Thoracic aorta (tissue), 2 donors: ENCODE results near the gene NRXN3. TPM values are rescaled to one million over a fixed set of nuclear protein-coding genes. Genes with fewer than 3 reads are reported as not detected.

Experiments
- ATAC-seq: fragments of 150-250 bp; one replicate; pipeline ENCODE4 v1.8.0; 2017; ENCODE audit warnings: low read depth; ENCODE audit not compliant: insufficient number of reproducible peaks, low FRiP score
- DNase-seq: peaks from one replicate; pipeline ENCODE4 v3.0.0-alpha.2; 2020; ENCODE audit warnings: low spot score
- H3K27ac ChIP-seq, 2 donors: fragments of 200-600 bp; sonication (generic); 1 replicate in 1 of 2; 2 replicates in 1 of 2; pipeline ENCODE4 v1.5.1; 2016; ENCODE audit warnings: mild to moderate bottlenecking in 2 of 2, moderate library complexity in 2 of 2
- H3K27me3 ChIP-seq: fragments of 200-600 bp; sonication (generic); replicated peaks from 2 replicates; pipeline ENCODE4 v1.6.0; 2016; ENCODE audit warnings: mild to moderate bottlenecking; ENCODE audit not compliant: insufficient read depth
- H3K36me3 ChIP-seq: fragments of 200-600 bp; sonication (generic); one replicate; pipeline ENCODE4 v1.5.1; 2016
- H3K4me1 ChIP-seq, 2 donors: fragments of 200-600 bp; sonication (generic); 1 replicate in 1 of 2; 2 replicates in 1 of 2; pipeline versions ENCODE4 v1.5.1 to v1.6.0; 2016; ENCODE audit warnings: low read depth in 2 of 2, mild to moderate bottlenecking in 1 of 2; ENCODE audit not compliant: control insufficient read depth in 1 of 2
- H3K4me3 ChIP-seq: fragments of 200-600 bp; sonication (generic); 2 replicates; pipeline ENCODE4 v1.5.1; 2016; ENCODE audit warnings: mild to moderate bottlenecking
- H3K9me3 ChIP-seq: fragments of 200-600 bp; sonication (generic); 2 replicates; pipeline ENCODE4 v1.5.1; 2016
- total RNA-seq, 2 donors: library from RNA; depleted of rRNA; stranded (reverse); fragments of >200 nt; gene quantifications; one replicate each; pipeline versions ENCODE4 v1.1.0 to v1.2.3, GENCODE V29; 2016
- TF ChIP-seq, protein P1 (sequence below): fragments of 200-600 bp; sonication (generic); IDR thresholded peaks from one replicate; pipeline ENCODE4 v1.5.1; 2019; ENCODE audit warnings: antibody characterized with exemption

The NRXN3 gene
- total RNA-seq, 2 donors from 2014 or later = 5.6 to 33.3 TPM

GRCh38 chr14:78927261-78927660 lies 757.1 kb downstream of the NRXN3 start:
- no peaks in the 10 kb centered on the region for H3K36me3 ChIP-seq
- H3K4me1 ChIP-seq = no peaks in the 10 kb centered on the region
- TF ChIP-seq, protein P1, sequence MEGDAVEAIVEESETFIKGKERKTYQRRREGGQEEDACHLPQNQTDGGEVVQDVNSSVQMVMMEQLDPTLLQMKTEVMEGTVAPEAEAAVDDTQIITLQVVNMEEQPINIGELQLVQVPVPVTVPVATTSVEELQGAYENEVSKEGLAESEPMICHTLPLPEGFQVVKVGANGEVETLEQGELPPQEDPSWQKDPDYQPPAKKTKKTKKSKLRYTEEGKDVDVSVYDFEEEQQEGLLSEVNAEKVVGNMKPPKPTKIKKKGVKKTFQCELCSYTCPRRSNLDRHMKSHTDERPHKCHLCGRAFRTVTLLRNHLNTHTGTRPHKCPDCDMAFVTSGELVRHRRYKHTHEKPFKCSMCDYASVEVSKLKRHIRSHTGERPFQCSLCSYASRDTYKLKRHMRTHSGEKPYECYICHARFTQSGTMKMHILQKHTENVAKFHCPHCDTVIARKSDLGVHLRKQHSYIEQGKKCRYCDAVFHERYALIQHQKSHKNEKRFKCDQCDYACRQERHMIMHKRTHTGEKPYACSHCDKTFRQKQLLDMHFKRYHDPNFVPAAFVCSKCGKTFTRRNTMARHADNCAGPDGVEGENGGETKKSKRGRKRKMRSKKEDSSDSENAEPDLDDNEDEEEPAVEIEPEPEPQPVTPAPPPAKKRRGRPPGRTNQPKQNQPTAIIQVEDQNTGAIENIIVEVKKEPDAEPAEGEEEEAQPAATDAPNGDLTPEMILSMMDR = no peak
- DNase-seq (no peak), ATAC-seq (no peak)
- no peak overlapping the region for H3K4me3 ChIP-seq
- no peaks in the 10 kb centered on the region for H3K27me3 ChIP-seq
- no peaks in the 10 kb centered on the region for H3K9me3 ChIP-seq
- no peak overlapping the region for H3K27ac ChIP-seq

GRCh38 chr14:78933166-78933565 lies 763.0 kb downstream of the NRXN3 start:
- H3K4me1 ChIP-seq = no peaks in the 10 kb centered on the region
- TF ChIP-seq, protein P1 = no peak
- H3K4me3 ChIP-seq = no peak overlapping the region
- ATAC-seq (no peak), DNase-seq (no peak)
- no peaks in the 10 kb centered on the region for H3K9me3 ChIP-seq
- H3K27ac ChIP-seq = no peak overlapping the region
- no peaks in the 10 kb centered on the region for H3K36me3 ChIP-seq
- no peaks in the 10 kb centered on the region for H3K27me3 ChIP-seq

- ATAC-seq (no peak), DNase-seq (no peak)
- Histone ChIP-seq H3K27me3 (no peaks in the 10 kb centered on the region), H3K9me3 (no peaks in the 10 kb centered on the region), H3K27ac (no peak overlapping the region), H3K36me3 (no peaks in the 10 kb centered on the region), H3K4me3 (no peak overlapping the region), H3K4me1 (no peaks in the 10 kb centered on the region)
- TF ChIP-seq, protein P1 = peak; percentile 22
Measured at GRCh38 chr14:78933948-78934524, 763.9 kb downstream of the NRXN3 start.

DNA sequence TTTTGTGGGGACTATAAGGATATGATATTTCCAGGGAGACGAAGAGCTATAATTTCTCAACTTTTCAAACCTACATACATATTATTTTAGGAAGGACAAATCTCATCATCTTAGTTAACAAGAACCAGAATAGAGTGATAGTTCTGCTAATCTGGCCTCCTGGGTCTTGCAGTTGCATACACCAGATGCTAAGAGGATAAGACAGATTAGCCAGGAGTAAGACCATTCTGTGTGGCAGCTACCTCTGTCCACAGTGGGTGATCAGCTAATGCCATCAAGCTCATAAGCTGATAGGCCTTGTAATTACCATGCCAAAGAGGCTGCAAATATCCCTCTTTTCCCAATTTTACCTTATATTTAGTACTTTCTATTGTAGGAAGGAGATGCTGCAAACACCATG lies 776.8 kb downstream of the NRXN3 start:
- Histone ChIP-seq H3K27me3 (no peaks in the 10 kb centered on the region), H3K4me3 (no peak overlapping the region), H3K36me3 (no peaks in the 10 kb centered on the region), H3K9me3 (no peaks in the 10 kb centered on the region), H3K4me1 (no peaks in the 10 kb centered on the region), H3K27ac (no peak overlapping the region)
- ATAC-seq (no peak), DNase-seq (no peak)
- TF ChIP-seq, protein P1 = no peak

GRCh38 chr14:78947681-78948080 lies 777.5 kb downstream of the NRXN3 start:
- Histone ChIP-seq H3K4me3 (no peak overlapping the region), H3K27ac (no peak overlapping the region), H3K9me3 (no peaks in the 10 kb centered on the region), H3K4me1 (no peaks in the 10 kb centered on the region), H3K27me3 (no peaks in the 10 kb centered on the region), H3K36me3 (no peaks in the 10 kb centered on the region)
- ATAC-seq = no peak
- DNase-seq = no peak
- TF ChIP-seq, protein P1 = no peak
